Epidermal melanocyte (primary cell): ENCODE measurements around the gene OPCML.

Source experiments
- DNase-seq: peaks from one replicate; pipeline ENCODE4 v3.0.0; 2011; ENCODE audit warnings: low spot score; ENCODE audit not compliant: insufficient read length

OPCML gene

DNA sequence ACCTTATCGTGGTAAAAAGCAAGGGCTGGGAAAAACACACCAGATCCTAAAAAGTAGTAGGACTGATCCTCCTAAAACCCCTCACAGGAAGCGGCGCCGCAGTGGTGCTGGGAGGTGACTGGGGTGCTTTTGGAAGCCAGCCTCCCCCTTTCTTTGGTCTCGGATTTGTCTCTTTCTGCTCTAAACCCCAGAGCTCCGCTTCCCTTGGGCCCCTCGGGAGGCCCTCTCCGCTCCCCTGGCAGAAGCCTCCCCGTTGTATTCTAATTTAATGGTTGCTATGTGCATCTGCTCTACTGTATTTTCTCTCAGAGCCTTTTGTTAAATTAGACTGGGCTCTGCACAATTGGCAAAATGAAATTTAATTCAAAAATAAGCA is 587.7 kb downstream of the OPCML start:
- no peak for DNase-seq

DNA sequence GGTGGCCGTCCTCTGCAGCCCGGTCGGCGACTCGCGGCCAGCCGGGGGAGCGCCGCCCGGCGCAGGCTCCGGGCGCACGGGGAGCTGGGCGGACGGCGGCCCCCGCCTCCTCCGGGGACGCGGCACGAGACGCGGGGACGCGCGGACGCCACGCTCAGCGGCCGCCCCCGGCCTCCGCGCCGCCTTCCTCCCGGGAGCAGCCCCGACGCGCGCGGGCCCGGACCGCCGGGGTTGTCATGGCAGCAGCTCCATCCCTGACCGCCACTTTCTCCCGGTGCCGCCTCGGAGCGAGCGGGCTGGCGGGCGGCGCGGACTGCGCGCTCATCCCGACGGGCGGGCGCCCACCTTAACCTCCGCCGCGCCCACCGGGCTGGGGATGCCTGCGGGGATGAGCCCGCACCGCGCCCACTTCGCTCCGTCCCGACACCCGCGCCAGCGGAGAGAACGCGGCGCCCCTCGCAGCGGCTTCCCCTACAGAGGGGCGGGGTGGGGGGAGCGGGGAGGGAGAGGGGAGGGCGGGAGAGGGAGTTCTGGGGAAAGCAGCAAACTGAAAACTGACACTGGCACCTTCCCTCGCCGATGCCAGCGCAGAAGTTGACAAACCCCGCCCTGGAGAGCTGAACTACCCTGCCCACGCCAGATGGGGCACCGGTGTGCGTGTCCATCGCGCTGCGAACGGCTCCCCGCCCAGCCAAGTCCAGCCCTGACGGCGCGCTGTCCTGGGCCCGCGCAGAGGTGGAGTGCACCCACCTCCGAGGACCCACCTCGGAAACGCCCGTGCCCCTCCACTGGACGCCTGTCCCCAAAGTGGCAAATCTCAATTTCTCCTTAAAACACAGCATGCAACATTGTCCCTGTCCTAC is 588.4 kb downstream of the OPCML start:
- DNase-seq = no peak

DNA sequence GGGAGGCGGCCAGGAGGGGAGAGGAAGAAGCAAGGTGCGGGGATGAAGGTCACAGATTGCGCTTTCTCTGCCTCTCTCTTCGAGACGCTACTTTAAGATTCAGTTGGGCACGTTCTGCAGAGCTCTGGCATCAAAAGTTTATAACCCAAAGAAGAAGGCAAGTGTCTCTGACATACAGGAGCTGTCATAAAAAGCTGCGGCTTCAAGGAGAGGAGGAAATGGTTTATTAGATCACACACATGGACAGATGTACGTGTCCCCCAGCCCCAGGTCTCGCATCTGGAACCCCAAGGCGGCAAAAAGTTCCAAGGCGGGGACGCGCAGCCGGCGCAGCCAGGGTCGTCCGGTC is 589.0 kb downstream of the OPCML start:
- no peak for DNase-seq

DNA sequence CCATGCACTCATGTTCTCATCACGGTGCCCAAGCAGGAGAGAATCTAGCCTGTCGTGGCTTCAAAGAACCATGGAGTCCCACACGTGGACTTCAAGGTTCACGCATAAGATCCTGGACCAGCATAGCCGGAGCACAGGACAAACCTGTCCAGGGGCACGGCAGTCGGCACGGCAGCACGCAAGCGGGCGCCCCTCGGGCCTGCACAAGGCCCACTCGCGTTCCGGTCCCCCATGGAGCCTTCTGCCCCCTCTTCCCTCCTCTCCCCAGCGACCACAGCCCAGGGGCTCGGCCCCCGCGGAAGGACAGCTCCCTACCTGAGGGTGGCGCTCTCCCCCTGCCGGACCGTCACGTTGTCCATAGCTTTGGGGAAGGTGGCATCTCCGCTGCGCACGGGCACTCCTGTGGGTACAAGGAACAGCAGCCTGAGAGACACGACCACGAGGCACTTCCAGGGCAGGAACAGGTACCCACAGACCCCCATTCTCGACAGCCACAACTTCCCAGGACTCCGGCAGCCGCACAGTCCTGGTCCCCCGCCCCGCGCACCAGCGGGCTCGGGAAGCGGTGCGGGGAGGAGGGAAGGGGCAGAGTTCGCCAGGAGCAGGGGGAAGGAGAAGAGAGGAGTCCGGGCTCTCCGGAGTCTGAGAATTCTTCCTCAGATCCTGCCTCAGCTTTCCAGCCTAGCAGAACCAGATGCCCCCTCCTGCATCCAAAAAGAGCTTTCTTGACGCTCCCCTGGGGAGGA is 589.5 kb downstream of the OPCML start:
- no peak for DNase-seq

DNA sequence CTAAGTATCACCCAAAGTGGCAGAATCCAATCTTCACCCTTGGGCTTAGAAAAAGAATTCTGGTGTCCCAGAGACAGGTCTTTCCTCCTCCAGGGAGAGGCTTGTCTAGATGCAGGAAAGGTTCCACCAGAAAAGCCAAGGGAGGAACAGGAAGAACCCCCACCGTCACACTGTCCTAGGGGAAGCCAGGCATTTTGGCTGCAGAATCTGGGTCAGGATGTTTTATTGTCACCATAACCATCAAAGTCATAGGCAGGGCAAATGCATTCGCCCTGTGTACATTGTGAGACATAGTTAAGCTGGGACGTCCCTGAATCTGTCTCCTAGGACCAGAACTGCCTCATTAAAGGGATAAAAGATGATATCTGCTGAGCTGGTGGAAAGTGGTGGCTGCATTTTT is 590.5 kb downstream of the OPCML start:
- DNase-seq = no peak

DNA sequence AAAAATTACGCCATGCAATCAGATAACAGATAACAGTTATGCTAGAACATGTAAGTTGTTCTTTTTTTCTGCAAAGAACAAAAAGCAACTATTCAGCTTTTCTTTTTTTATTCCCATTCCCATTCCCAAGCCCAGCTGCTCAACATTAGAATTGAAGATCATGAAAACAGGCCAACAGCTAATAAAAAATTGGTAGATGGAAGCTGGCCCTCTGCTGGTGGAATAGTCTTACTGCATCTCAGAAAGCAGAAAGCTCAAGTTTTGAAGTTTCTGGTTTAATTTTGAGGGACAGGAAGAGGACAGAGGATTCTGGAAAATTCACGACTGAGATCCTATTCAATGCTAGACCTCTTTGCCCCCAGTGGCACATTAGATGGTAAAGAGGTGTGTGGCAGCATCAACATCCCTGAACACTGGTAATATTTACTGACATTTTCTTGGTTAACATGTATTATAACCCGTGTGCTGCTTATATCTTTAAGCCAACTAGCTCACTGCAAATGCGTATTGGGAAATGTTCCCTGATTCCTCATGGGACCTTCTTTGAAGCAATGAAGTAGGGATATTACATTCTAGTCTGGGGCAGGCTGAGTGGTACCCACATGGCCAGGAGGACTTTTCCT is 591.2 kb downstream of the OPCML start:
- no peak for DNase-seq

DNA sequence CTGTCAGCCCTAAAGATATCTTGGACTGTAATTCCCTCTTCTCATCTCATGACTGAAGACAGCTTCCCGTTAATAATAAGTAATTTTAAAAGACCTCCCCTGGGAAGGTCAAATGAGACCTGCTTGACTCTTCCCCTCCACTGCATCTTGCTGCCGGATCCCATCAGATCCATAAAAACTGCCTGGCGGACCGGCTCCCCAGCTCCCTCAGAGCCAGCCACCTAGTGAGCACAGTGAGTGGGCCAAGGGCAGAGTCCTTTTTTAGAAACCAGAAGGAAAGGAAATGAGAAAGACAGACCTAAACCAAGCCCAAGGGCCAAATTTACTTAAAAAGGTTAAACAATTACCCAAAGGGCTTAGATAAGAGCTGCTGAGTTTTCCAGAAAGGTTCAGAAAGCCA is 595.3 kb downstream of the OPCML start:
- no peak for DNase-seq

DNA sequence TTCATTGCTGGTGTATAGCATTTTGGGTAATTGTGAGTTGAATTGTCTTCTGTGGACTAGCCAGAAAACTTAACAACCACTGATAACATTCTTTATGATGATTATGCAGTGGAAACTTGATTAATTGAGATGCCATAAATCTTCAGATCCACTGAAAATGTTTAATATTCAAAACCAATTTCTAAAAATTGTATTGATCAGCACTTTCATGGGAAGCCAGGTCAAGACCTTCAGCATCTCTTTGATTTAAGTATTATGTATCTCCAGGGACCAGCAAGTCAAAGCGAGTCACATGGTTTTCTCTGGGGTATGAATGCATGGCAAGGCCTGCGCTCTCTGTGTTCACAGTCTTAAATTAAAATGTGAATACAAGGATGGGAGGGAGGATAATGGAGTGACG is 596.9 kb downstream of the OPCML start:
- no peak for DNase-seq

DNA sequence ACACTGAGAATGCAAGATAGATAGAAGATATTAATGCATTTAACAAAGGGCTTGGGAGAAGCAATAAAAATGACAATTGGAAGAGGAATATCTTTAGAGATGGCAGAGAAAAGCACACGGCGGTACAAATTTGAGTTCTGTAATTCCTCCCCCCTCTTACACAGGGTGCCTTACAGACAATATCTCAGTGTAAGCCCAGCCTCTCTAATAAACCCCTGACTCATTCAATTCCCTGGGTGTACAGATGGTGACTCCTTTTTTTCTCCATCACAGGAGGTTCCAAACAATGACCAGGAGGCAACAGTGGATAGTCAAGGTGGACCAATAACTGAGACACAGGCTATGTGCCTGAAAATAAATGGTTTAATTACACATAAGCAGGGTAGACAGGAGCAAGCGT is 598.6 kb downstream of the OPCML start:
- no peak for DNase-seq

DNA sequence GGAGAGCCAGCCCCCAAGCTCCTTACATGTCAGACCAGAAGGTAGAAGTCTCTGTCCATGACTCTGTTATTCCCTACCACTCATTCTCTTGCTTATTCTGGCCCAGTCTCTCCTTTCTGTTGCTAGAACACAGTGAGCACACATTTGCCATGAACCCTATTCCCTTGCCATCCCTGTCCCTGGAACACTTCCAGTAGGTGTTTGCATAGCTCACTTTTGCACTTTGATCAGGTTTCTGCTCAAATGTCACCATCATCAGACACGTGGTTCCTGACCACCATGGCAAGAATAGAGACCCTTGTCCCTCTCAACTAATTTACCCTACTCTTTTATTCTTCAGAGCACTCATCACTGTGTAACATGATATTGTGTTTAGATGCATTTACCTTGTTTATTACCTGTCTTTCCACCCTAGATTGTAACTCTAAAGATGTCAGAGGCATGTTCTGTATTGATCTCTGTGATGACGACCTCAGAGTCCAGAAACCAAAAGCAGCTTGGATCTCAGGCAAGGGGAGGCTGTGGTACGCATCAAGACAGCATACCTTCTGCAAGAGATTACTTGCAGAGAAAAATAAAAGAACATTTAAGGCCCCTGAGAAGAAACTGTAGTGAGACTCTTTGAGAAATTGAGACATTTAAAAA is 606.4 kb downstream of the OPCML start:
- no peak for DNase-seq

DNA sequence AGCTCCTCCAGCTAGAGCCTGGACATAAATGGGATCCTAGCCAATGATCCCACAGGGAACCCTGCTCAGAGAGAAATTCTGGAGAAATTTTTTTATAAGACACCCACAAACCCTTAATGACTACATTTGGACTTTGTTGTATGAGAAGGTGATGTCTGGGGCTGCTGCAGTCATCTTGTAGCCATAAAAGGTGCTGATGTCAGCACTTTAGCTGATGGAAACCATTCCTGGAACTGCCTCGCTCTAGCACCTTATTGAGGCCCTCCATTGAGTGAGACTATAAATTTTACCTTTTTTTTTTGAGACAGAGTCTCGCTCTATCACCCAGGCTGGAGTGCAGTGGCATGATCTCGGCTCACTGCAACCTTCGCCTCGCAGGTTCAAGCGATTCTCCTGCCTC is 610.7 kb downstream of the OPCML start:
- no peak for DNase-seq

DNA sequence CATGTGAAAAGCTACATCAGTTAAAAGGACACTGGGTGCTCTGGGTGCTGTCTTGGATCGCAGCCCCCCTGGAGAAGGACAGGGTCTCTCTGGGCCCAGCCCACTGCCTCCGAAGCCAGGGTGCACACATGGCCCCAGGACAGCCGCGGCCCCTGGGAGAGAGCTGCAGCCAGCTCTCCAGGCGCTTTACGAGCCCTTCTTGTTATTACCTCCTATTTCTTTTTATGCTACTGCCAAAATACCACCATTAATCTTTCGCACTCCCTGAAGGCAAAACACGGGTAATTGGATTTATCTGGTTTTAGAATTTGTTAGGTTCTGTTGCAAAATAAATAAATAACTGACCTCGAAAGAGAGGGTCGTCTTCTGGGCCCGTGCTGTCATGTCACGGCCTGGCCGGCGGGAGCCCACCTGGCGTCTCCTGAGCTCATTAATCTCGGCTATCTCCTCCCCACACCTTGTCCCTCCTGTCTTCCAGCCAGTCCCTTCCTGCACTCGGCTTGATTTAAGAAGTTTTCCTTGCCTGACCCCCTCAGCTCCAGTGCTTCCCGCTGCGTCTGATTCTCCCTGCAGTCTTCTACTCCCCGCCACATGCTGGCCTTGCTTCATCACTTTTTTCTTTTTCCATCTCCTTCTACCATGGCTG is 611.7 kb downstream of the OPCML start:
- no peak for DNase-seq

DNA sequence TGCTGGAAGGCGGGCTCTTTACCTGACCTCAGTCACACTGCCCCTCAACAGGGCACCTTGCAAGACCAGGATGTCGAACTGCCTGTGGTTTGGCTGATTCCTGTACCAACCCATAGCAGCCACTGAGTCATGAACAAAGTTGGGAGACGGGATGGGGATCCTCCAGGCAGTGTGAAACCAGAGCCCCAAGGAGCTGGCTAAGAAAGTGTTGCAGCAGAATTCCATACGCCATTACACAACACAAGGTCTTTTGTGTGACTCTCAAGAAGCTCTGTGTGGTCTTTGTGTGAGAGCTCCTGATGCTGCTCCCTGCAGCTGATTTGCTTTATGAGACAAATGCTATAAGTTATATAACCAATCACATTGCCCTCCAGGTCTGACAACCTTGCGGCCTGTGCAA is 617.7 kb downstream of the OPCML start:
- no peak for DNase-seq

DNA sequence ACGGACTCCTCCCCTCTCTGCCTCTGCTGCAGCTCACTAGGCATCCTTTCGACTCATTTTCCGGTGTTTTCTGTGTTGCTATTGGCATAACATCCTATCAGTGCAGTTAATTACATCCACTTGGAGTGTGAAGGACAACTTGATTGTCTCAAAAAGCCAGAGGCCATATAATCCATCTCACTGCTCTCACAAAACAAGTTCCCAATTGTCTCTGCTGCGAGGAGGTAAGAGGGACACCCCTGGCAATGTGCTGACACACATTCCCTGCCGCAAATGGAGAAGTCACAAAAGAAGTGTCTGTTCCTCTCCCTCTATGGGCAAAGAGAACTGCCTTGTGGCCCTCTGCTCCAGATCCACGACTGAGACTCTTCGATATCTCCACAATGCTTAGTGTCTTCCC is 618.4 kb downstream of the OPCML start:
- no peak for DNase-seq

DNA sequence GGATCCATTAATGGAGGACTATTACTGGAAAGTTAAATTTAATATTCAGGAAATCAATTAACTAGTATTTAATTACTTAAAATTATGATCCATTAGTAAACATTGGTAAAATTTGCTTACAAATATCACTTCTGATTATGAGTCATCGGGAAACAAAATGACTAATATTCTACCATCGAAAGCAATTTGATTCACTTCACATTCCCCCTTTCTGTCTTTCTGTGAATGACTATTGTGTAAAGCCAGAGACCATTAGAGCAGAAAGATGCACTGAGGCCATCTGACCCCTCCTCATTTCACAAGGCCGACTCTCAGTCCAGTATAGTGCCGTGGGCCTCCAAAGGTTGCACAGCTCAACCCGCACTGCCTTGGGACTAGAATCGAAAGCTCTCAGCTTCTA is 619.0 kb downstream of the OPCML start:
- no peak for DNase-seq

DNA sequence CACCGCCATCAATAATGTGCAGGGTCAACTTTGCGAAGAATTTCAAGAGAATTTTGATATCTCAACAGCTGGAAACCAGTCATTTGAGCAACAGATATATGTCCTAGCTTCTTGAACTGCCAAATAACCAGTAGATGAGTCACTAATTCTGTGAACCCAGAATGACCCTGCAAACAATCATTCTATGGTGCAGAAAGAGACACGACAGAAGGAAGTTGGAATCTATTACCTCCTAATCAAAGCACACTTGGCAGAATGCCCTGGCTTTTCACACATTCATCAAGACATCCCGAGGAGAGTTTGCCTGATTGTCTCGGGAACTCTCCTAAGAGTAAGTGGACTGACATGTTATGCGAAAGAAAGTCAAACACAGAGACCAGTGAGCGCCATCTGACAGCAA is 621.1 kb downstream of the OPCML start:
- no peak for DNase-seq

DNA sequence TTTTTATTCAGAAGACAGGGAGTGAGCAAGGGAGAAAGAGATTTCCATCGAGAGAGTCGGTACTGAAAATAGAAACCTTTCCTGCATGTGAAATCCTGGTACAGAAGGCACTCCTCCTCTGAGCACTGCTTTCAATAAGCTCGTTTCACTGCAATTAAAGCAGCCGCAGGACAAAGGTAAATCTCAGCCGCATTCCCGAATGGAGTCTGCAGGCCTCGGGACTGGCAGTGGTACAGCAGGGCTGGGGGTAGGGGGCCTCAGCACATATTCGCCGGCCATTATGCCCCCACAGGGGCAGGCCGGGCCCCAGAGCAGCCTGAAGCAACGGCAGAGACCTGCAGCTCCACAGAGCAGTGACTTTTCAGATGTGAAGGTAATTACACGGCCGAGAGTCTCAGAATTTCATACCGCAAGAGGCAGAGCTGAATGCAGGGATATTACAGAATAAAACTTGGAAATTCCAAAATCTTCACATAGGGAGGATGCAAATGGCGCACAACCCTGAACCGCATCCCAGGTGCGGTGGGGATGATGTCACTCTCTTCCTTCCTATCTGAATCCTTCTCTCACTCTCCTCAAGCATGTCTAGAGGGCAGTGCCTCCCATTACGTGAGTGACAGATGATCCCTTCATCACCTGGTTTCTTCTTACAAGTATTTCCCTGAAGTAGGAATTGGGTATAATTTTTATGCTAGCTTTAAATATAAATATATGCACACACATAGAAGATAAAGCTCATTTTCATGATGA is 622.1 kb downstream of the OPCML start:
- no peak for DNase-seq

DNA sequence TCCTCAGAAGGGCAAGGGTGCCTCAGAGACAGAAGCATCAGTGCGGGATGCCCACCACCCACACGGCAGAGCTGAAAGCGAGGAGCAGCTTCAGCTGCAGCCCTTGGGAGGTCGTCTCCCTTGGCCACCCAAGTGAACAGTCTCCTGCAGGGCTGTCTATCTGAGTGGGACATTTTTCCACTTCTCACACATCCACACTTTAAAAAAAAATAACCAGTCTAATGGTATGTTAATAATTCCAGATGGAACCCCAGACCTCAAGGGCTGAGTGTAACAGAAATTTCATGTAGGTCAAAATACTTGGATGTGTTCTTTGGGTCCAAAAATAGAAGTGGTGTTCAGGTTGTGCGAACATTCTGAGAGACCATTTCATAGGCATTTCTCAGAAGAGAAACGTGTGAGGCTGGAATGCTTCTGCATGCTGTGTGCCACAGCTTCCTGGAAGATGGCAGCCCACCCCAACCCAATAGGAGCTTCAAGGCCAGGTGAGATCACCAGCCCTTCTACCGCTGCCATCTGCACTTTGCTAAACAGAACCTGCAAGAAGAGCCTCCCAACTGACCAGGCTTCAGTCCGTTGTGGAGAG is 623.2 kb downstream of the OPCML start:
- no peak for DNase-seq

DNA sequence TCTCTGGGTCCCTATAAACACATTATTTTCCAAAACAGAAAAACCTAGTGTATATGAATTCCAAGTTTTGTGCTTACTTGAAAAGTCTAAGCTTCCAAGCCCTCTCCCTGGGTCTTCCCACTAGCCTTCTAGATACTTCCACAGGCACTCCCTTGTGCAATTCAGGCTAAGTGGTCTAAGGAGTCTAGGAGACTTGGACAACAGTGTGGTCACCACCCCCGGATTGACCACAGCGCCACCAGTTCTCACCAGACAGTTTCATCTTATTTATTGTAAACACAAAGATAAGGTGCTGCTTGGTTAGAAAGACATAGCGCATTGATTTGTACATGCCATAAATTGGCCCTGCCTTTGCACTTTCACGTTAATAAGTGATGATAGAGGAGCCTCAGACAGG is 623.9 kb downstream of the OPCML start:
- no peak for DNase-seq

DNA sequence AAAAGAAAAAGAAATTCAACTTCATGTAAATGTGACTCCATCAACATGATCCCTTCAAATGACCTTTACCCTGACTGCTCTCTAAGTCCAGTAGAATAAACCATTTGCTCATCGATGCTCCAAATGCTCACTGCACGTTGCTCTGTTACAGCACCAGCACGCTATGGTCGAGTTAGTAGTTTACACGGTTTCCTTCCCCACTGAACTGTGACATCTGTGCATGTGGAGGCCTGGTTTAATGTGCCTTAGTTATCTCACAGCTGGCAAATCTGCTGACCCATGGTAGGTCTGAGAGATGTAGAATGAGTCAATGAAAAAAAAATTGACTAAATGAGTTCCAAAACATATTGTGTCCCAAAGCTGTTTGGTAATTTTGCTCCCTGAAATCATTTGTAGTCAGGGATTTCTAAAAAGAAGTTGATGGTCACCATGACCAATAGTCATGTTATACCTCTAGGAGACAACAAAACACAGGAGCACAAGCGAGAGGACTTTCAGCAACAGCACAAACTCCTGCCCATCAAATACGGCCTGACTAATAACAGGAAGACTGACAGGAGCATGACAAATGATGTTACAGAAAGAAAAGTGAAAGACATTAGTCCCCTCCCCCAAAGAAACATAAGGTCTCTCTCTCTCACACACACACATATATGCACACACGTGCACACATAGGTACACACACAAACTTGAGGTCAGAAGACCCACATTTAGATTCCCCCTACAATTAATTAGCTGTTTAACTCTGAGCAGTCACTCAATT is 624.5 kb downstream of the OPCML start:
- no peak for DNase-seq
